PFSK-1 (cell line): ENCODE results near the gene NDUFB4.

Experiments used
- FOXP2 ChIP-seq: optimal IDR thresholded peaks from 2 replicates; pipeline ENCODE3; 2011; ENCODE audit warnings: borderline replicate concordance, control low read depth, inconsistent platforms; ENCODE audit not compliant: insufficient read depth; ENCODE audit errors: extremely low read length, extremely low read depth
- POLR2AphosphoS5 ChIP-seq: IDR thresholded peaks from 2 replicates; pipeline ENCODE4 v1.6.1; 2012; ENCODE audit warnings: low read depth, mild to moderate bottlenecking, control low read depth, low read length, moderate library complexity
- REST ChIP-seq, 2 experiments: IDR thresholded peaks; 2 replicates each; pipeline versions ENCODE4 v1.6.1 to v1.8.0; 2011 to 2012; ENCODE audit warnings: low read depth in 2 of 2, low read length in 2 of 2, control low read depth in 1 of 2, inconsistent platforms in 1 of 2, mild to moderate bottlenecking in 1 of 2, moderate library complexity in 1 of 2; ENCODE audit not compliant: insufficient read depth in 1 of 2
- SIN3A ChIP-seq: IDR thresholded peaks from 2 replicates; pipeline ENCODE4 v1.6.1; 2012; ENCODE audit warnings: mild to moderate bottlenecking, low read length, moderate library complexity, borderline replicate concordance; ENCODE audit not compliant: insufficient read depth
- TAF1 ChIP-seq: IDR thresholded peaks from 2 replicates; pipeline ENCODE4 v1.6.1; 2012; ENCODE audit warnings: low read length, control low read depth, borderline replicate concordance; ENCODE audit not compliant: insufficient read depth

NDUFB4 gene

GRCh38 chr3:120623727-120624093, 27.6 kb downstream of the NDUFB4 start:
- TF ChIP-seq TAF1 (no peak), FOXP2 (no peak), POLR2AphosphoS5 (no peak), REST (IDR thresholded peaks at IDR 0.05; ENCODE audit: insufficient read depth in 1 of 2, low read depth in 2 of 2, low read length in 2 of 2) (no peak), SIN3A (no peak)

- TF ChIP-seq FOXP2 (no peak), POLR2AphosphoS5 (no peak), REST (IDR thresholded peaks at IDR 0.05; ENCODE audit: insufficient read depth in 1 of 2, low read depth in 2 of 2, low read length in 2 of 2) (no peak), TAF1 (no peak), SIN3A (no peak)
These were observed 29.0 kb downstream of the NDUFB4 start for GRCh38 chr3:120625159-120625586.

GRCh38 chr3:120634539-120634938, 38.4 kb downstream of the NDUFB4 start:
- no peak for TF ChIP-seq TAF1
- no peak for TF ChIP-seq FOXP2
- no peak for TF ChIP-seq REST (IDR thresholded peaks at IDR 0.05; ENCODE audit: insufficient read depth in 1 of 2, low read depth in 2 of 2, low read length in 2 of 2)
- TF ChIP-seq POLR2AphosphoS5, result no peak
- no peak for TF ChIP-seq SIN3A

- TF ChIP-seq SIN3A, result no peak
- no peak for TF ChIP-seq REST (IDR thresholded peaks at IDR 0.05; ENCODE audit: insufficient read depth in 1 of 2, low read depth in 2 of 2, low read length in 2 of 2)
- TF ChIP-seq FOXP2, result no peak
- TF ChIP-seq POLR2AphosphoS5, result no peak
- no peak for TF ChIP-seq TAF1
These were observed 40.8 kb downstream of the NDUFB4 start for GRCh38 chr3:120636795-120637401.

GRCh38 chr3:120637851-120638559, 41.9 kb downstream of the NDUFB4 start:
- TF ChIP-seq TAF1 (no peak), SIN3A (no peak), REST (IDR thresholded peaks at IDR 0.05; ENCODE audit: insufficient read depth in 1 of 2, low read depth in 2 of 2, low read length in 2 of 2) (no peak), POLR2AphosphoS5 (no peak), FOXP2 (no peak)
